OCI-LY3 (cell line): ENCODE results near the gene OR7C1.

Source experiments
- H2AFZ ChIP-seq: fragments of 200-600, 300-600 bp; shearing (Covaris generic); 2 replicates; pipeline ENCODE4 v1.6.0; 2014; ENCODE audit warnings: antibody characterized with exemption, low read depth, low read length
- H3K27ac ChIP-seq: fragments of 200-600, 300-600 bp; sonication (generic); 2 replicates; pipeline ENCODE4 v1.5.1; 2014; ENCODE audit warnings: mild to moderate bottlenecking, low read length, moderate library complexity, mixed read lengths
- H3K27me3 ChIP-seq: fragments of 200-600, 300-600 bp; sonication (generic); 2 replicates; pipeline ENCODE4 v1.6.1; 2014; ENCODE audit warnings: low read depth, low read length, mixed read lengths
- H3K36me3 ChIP-seq: fragments of 200-600, 300-600 bp; sonication (generic); replicated peaks from 2 replicates; pipeline ENCODE3; 2014; ENCODE audit warnings: low read depth, low read length, mixed read lengths
- H3K4me1 ChIP-seq: fragments of 300-600, 200-600 bp; sonication (generic); 2 replicates; pipeline ENCODE4 v1.6.1; 2014; ENCODE audit warnings: low read length, mixed read lengths
- H3K4me2 ChIP-seq: fragments of 200-600, 300-600 bp; sonication (generic); 2 replicates; pipeline ENCODE4 v1.6.1; 2014; ENCODE audit warnings: low read length, mixed read lengths
- H3K4me3 ChIP-seq: fragments of 300-600, 200-600 bp; sonication (generic); 2 replicates; pipeline ENCODE4 v1.5.1; 2014; ENCODE audit warnings: antibody characterized with exemption, mild to moderate bottlenecking, low read length, moderate library complexity
- H3K79me2 ChIP-seq: fragments of 300-600, 200-600 bp; shearing (Covaris generic); 2 replicates; pipeline ENCODE4 v1.6.1; 2014; ENCODE audit warnings: mild to moderate bottlenecking, low read length, mixed read lengths
- H3K9ac ChIP-seq: fragments of 300-600, 200-600 bp; shearing (Covaris generic); 2 replicates; pipeline ENCODE4 v1.6.0; 2014; ENCODE audit warnings: mild to moderate bottlenecking, low read length, moderate library complexity
- H3K9me3 ChIP-seq: fragments of 200-600, 300-600 bp; shearing (Covaris generic); 2 replicates; pipeline ENCODE4 v1.6.1; 2014; ENCODE audit warnings: low read length, mixed read lengths; ENCODE audit not compliant: insufficient read depth
- H4K20me1 ChIP-seq: fragments of 200-600, 300-600 bp; sonication (generic); 2 replicates; pipeline ENCODE4 v1.6.1; 2016; ENCODE audit warnings: low read length, mixed read lengths; ENCODE audit not compliant: insufficient read depth
- CTCF ChIP-seq: fragments of 200-600, 300-600 bp; sonication (generic); IDR thresholded peaks from 2 replicates; pipeline ENCODE4 v1.5.1; 2014; ENCODE audit warnings: antibody characterized with exemption, low read length, low read depth
- EZH2phosphoT487 ChIP-seq: fragments of 200-600 bp; shearing (Covaris generic); IDR thresholded peaks from 2 replicates; pipeline ENCODE4 v1.6.1; 2018; ENCODE audit warnings: antibody characterized with exemption, mixed run types, low read depth

The OR7C1 gene

GRCh38 chr19:14835011-14835410 is at the start of gene OR7C1, which contains the start of gene OR7A5:
Gene OR7C1, minus strand, starts transcription at chr19:14835185. Its CDS starts 35,049 bp downstream, at chr19:14800136.
Gene OR7A5, minus strand, starts transcription at chr19:14835185. Its CDS starts 6,944 bp downstream, at chr19:14828241.
- H2AFZ ChIP-seq: no peak within 1 kb of the TSS

GRCh38 chr19:14871619-14872230 is 36.7 kb upstream of the OR7C1 start:
- no peak overlapping the region for H3K4me3 ChIP-seq
- H2AFZ ChIP-seq: no peak overlapping the region
- no peak overlapping the region for H3K27ac ChIP-seq
- peaks cover 35% of the 10 kb centered on the region; the same call in 1 of the 2 replicates for H3K27me3 ChIP-seq
- no peaks in the 10 kb centered on the region for H3K4me1 ChIP-seq
- H3K4me2 ChIP-seq: no peak overlapping the region
- H3K9me3 ChIP-seq: no peaks in the 10 kb centered on the region
- no peaks in the 10 kb centered on the region for H3K79me2 ChIP-seq
- no peaks in the 10 kb centered on the region for H3K36me3 ChIP-seq
- no peaks in the 10 kb centered on the region for H4K20me1 ChIP-seq
- TF ChIP-seq CTCF (peak; percentile 78), EZH2phosphoT487 (no peak)
- H3K9ac ChIP-seq: no peak overlapping the region

More at GRCh38 chr19:14835011-14835410, at the start of gene OR7C1, which contains the start of gene OR7A5:
- H3K4me2 ChIP-seq: no peak within 1 kb of the TSS
- H3K4me1 ChIP-seq: no peaks in the 10 kb centered on the region
- no peaks in the 10 kb centered on the region for H3K36me3 ChIP-seq
- no peaks in the 10 kb centered on the region for H3K79me2 ChIP-seq
- no peak within 1 kb of the TSS for H3K27ac ChIP-seq
- H3K4me3 ChIP-seq: no peak within 1 kb of the TSS
- H3K9me3 ChIP-seq: no peaks in the 10 kb centered on the region
- H3K9ac ChIP-seq: no peak within 1 kb of the TSS
- peaks cover 25% of the 10 kb centered on the region for H3K27me3 ChIP-seq
- no peaks in the 10 kb centered on the region for H4K20me1 ChIP-seq
- TF ChIP-seq EZH2phosphoT487: no peak
- TF ChIP-seq CTCF: no peak

- peaks cover 38% of the 10 kb centered on the region; the same call in 1 of the 2 replicates for H3K27me3 ChIP-seq
- no peak overlapping the region for H3K9ac ChIP-seq
- no peak overlapping the region for H3K4me3 ChIP-seq
- no peaks in the 10 kb centered on the region for H3K79me2 ChIP-seq
- no peak overlapping the region for H3K4me2 ChIP-seq
- no peaks in the 10 kb centered on the region for H3K4me1 ChIP-seq
- no peak overlapping the region for H2AFZ ChIP-seq
- H4K20me1 ChIP-seq: no peaks in the 10 kb centered on the region
- TF ChIP-seq EZH2phosphoT487: no peak
- TF ChIP-seq CTCF: no peak
- H3K9me3 ChIP-seq: no peaks in the 10 kb centered on the region
- H3K27ac ChIP-seq: no peak overlapping the region
- H3K36me3 ChIP-seq: no peaks in the 10 kb centered on the region
These were observed 33.5 kb upstream of the OR7C1 start for GRCh38 chr19:14868497-14868896.

- Histone ChIP-seq H3K27me3 (peaks cover 24% of the 10 kb centered on the region; the same call in 1 of the 2 replicates), H3K4me2 (no peak within 1 kb of the TSS), H3K79me2 (no peaks in the 10 kb centered on the region), H3K9ac (no peak within 1 kb of the TSS), H2AFZ (no peak within 1 kb of the TSS), H3K9me3 (no peaks in the 10 kb centered on the region), H4K20me1 (no peaks in the 10 kb centered on the region), H3K27ac (no peak within 1 kb of the TSS), H3K4me1 (no peaks in the 10 kb centered on the region), H3K4me3 (no peak within 1 kb of the TSS), H3K36me3 (no peaks in the 10 kb centered on the region)
- TF ChIP-seq CTCF (no peak), EZH2phosphoT487 (no peak)
These were observed 13.8 kb upstream of the OR7C1 start, which contains the start of gene OR7A10 for GRCh38 chr19:14848822-14849221. Gene OR7A10, minus strand, starts transcription at chr19:14848922. Its CDS starts 7,045 bp downstream, at chr19:14841877.
